G401.6 (cell line): Measurements from ENCODE around the gene POLR1H.
A peak's percentile ranks its signal among the peaks of the same experiment; 100 is the strongest.
"Not testable (repeated sequence)": the region's sequence is repeated elsewhere in the genome, so short reads cannot be mapped to it uniquely, and the experiment has no call there.

Source experiments
- FAIRE-seq: peaks from 2 replicates; lab custom pipeline; 2012; peaks lifted over from hg19 to GRCh38; lab: Jason Lieb, UNC

POLR1H gene

GRCh38 chr6:30061092-30061857 lies at the start of gene POLR1H:
TSS of gene POLR1H (plus strand) at chr6:30061265. CDS start at chr6:30061525, 260 bp downstream.
- peak; percentile 94 for FAIRE-seq

GRCh38 chr6:30013291-30013922 lies 47.7 kb upstream of the POLR1H start:
- no peak for FAIRE-seq

DNA sequence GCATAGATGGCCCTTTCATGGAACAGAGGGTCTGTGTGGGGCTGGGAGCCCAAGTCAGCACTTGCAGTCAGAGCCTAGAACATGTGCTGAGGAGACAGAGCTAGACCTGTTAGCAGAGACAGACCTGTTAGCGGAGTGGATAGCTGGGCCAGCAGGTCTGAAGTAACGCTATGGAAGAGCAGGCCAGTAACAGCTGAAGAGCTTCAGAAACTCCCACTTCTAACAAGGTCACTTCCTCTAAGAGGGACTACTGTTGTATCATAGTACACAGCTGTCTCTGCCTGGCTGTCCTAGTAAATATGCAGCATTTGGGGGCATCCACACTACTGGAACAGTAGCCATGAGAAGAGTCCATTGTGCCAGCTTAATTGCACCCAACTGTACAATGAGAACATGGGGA lies 41.2 kb upstream of the POLR1H start:
- FAIRE-seq, result no peak

GRCh38 chr6:30020626-30021025 lies 40.4 kb upstream of the POLR1H start:
- no peak for FAIRE-seq

GRCh38 chr6:30022189-30022588 lies 38.9 kb upstream of the POLR1H start:
- FAIRE-seq, result no peak

- not testable (repeated sequence) for FAIRE-seq
Measured at GRCh38 chr6:30022712-30023111, 38.4 kb upstream of the POLR1H start.

- no peak for FAIRE-seq
Measured at GRCh38 chr6:30025186-30025585, 35.9 kb upstream of the POLR1H start.

DNA sequence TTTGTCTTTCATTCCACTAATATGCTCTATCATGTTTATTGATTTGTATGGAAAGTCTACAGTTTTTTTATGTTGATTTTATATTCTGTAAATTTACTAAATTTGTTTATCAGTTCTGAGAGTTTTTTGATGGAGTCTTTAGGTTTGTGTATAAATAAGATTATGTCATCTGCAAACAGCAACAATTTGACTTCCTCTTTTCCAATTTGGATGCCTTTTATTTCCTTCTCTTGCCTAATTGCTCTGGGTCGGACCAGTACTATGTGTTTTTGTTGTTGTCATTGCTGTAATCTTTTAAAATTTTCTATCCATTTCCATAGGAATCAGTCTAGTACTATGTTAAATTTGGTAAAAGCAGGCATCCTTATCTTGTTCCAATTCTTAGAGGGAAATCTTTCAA lies 31.5 kb upstream of the POLR1H start:
- no peak for FAIRE-seq

GRCh38 chr6:30031381-30031780 lies 29.7 kb upstream of the POLR1H start:
- no peak for FAIRE-seq

GRCh38 chr6:30033440-30033839 lies 27.6 kb upstream of the POLR1H start:
- FAIRE-seq, result not testable (repeated sequence)

GRCh38 chr6:30035784-30036183 lies 25.3 kb upstream of the POLR1H start:
- no peak for FAIRE-seq

DNA sequence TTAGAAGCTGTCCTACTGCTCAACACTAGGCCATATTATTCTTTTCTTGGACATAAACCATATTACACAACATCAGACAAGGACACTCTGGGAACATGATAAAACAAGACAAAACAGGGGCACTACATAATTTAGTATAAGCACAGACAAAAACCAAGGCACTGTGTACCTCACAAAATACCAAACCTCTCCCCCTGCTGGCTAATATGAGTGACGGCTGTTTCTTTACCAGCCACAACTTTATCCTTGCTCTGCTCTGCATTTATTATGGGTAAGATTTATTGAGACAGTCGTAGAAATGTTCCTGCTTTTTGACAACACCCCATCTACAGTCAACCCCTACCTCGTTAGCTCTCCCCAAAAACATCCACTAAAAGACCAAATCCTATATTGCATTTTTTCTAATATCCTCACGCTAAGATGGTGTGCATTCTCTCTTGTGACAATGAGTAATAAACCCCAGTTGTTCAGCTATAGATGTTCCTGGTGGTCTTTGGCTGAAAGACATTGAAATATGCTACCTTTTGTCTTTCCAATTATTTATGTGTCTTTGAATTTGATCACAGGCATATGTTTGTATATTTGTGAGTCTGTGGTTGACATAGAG lies 23.8 kb upstream of the POLR1H start:
- no peak for FAIRE-seq

- FAIRE-seq, result no peak
Measured at GRCh38 chr6:30041221-30041620, 19.8 kb upstream of the POLR1H start.

DNA sequence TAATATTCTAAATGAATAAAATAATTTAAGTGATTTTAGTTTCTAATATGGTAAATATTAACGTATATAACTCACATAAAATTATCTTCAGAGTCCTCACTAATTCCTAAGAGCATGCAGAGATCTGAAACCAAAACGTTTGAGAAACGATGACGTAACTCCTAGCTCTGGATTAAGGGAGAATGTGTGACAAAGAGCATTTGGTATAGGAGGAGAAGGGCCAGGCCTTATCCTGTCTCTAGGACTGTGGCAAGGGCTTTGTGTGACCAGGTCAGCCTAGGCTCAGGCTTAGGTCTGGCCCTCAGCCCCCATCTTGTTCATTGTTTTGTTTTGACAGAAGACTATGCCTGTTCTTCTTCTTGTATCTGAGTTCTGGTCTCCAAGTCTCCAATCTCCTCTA lies 19.2 kb upstream of the POLR1H start:
- FAIRE-seq, result no peak

GRCh38 chr6:30042476-30042875 lies 18.6 kb upstream of the POLR1H start:
- no peak for FAIRE-seq

GRCh38 chr6:30042914-30043313 lies 18.2 kb upstream of the POLR1H start:
- no peak for FAIRE-seq

DNA sequence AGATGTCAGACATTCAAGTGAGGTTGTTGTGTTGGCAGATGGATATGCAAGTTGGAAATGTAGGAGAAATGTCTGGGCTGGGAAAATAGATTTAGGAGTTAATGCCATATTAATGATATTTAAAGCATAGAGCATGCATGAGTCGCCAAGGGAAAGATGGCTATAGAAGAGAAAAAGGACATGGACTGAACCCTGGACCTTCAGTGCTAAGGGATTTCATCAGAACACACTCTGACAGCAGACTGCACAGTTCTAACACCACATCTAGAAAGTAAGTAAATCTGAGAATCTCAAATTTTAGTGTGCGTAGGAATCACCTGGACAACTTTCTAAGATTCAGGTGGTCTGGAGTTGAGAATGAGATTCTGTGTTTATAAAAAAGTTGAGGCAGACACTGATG lies 17.3 kb upstream of the POLR1H start:
- FAIRE-seq, result no peak

DNA sequence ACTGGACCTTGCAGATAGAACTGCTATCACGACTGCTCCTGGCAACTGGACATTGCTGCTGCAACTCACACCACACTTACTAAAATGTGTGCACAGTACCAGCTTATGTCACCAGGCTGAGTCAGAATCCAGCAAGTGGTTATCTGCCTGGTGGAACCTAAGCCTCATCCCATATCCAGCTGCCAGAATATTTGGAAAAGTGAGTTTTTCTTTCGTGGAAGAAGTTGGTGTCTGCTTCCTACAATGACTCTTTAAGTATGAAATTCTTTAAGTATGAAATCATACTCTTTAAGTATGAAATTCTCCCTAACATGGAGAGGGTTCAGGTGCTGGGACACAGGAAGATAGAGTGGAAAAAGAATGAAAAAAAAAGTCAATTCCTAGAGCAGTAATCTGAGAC lies 16.4 kb upstream of the POLR1H start:
- no peak for FAIRE-seq

DNA sequence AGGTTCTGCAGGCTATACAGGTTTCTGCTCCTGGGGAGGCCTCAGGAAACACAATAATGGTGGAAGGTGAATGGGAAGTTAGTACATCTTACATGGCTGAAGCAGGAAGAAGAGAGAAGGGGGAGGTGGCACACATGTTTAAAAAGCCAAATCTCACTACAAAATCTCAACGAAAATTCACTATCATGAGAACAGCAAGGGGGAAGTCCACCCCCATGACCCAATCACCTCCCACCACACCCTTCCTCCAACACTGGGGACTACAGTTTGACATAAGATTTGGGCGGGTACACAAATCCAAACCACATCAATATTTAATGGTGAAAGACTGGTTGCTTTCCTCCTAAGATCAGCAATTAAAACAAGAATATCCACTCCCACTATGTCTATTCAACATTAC lies 13.8 kb upstream of the POLR1H start:
- FAIRE-seq, result no peak

DNA sequence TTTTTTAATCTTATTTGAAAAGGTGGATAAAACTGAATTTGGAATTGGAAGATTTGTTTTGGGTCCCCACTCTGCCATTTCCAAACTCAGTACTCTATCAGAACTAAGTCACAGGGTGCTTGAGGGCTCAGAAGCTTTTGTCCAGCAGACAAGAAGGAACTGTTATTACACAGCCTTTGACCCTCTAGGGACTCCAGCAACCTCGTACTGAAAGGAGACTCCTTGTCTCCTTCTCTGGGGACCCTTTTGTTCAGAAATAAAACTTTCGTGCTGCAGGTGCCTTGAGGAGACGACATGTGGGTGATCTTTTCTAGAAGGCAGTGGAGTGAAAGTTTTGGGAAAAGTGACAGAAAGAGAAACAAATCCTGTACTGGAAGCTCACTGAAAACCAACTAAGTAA lies 7.4 kb upstream of the POLR1H start:
- FAIRE-seq, result no peak

GRCh38 chr6:30055513-30055912 lies 5.6 kb upstream of the POLR1H start:
- FAIRE-seq, result no peak

DNA sequence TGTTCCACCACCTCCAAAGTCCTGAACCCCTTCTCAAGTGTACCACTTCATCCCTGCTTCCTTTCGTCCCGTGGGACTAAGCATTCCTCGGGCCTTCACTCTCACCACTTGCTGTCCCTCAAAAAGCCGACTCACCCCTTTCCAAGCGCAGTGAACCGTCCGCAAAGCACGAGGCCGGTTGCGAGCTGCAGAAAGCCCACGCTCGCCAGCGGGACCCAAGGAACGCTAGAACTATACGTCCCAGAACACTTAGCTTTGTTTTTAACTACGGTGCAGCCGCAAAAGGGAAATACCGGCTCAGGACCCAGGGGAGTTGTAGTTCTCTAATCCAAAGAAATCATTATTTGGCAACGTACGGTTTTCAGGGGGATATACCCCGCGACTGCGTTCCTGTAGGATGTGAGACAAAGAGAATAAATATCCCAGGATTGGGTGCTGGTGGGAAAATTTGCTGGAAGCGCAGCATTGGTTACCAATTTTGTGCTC lies 416 bp upstream of the POLR1H start:
- no peak for FAIRE-seq

DNA sequence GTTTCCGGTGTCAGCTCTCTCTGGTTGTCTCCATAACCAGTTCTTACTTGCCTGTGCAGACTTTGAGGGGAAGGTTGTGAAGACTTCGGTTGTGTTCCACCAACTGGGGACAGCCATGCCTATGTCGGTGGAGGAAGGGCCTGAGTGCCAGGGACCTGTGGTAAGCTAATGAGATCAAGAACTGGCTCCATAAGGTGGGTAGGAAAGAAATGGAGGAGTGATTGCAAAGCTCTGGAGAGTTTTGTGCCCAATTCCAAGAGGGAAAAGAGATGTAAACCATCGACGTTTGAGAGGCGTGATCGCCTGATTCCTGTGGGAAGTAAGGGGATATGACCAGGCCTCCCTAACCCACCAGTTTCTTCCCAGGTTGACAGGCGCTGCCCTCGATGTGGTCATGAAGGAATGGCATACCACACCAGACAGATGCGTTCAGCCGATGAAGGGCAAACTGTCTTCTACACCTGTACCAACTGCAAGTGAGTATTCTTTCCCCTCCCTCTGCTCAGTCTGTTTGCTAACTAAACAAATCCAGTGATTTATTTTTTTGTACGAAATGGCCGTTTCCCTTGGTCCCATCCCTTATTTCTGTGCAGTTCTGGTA lies 893 bp downstream of the POLR1H start:
- FAIRE-seq, result no peak
